ENCODE data around the gene PRDX2. TPM values are rescaled to one million over a fixed set of nuclear protein-coding genes. Genes with fewer than 3 reads are reported as not detected.

Gene PRDX2
- polyA plus RNA-seq, 3 donors: 40.0 to 71.5 (median 46.7) TPM

GRCh38 chr19:12836529-12836863 lies 34.9 kb upstream of the PRDX2 start:
- no peak overlapping the region for H3K4me2 ChIP-seq (replicated peaks; ENCODE audit: extremely low read depth, low read length, poor library complexity, severe bottlenecking)
- peaks cover 74 to 96% of the 10 kb centered on the region in 2 donors for H3K27me3 ChIP-seq (ENCODE audit: control insufficient read depth in 2 of 2, insufficient read depth in 2 of 2, low read length in 2 of 2)
- Mint-ChIP-seq H3K9me3 (peaks cover 5 to 52% (median 38%) of the 10 kb centered on the region in 7 donors), H3K4me3 (peak overlapping the region in 1 of 2 donors; percentile 82), H3K36me3 (peaks cover 14 to 17% of the 10 kb centered on the region in 2 donors), H3K27ac (no peak overlapping the region), H3K27me3 (ENCODE audit: low read depth in 3 of 3) (peaks cover 89 to 92% (median 91%) of the 10 kb centered on the region in 3 donors), H3K4me1 (peaks cover 36% of the 10 kb centered on the region)
- DNase-seq: no peak
- WGBS (ENCODE audit: insufficient coverage): 10% methylated on average over 4 of the region's 6 CpGs
- H3K27ac ChIP-seq (ENCODE audit: low read depth in 1 of 2, low read length in 2 of 2): no peak overlapping the region
- H4K20me1 ChIP-seq (ENCODE audit: insufficient read depth, low read length): no peaks in the 10 kb centered on the region
- no peaks in the 10 kb centered on the region for H3K36me3 ChIP-seq (replicated peaks in 1 of 2; ENCODE audit: control insufficient read depth in 1 of 2, insufficient read depth in 2 of 2, low read length in 2 of 2)
- H3K9me3 ChIP-seq (replicated peaks in 1 of 2; ENCODE audit: control insufficient read depth in 1 of 2, insufficient read depth in 1 of 2, low read length in 2 of 2): peaks cover 13 to 66% of the 10 kb centered on the region in 2 donors
- no peaks in the 10 kb centered on the region for H3K79me2 ChIP-seq (ENCODE audit: insufficient read depth, low read length)
- no peak overlapping the region for H3K4me3 ChIP-seq (replicated peaks in 1 of 3; ENCODE audit: low read depth in 2 of 3, low read length in 3 of 3)
- H3K4me1 ChIP-seq (ENCODE audit: control insufficient read depth in 1 of 2, insufficient read depth in 2 of 2, low read length in 2 of 2): peaks cover 18 to 42% of the 10 kb centered on the region in 2 donors
- H3K9ac ChIP-seq (ENCODE audit: insufficient read depth, low read length, poor library complexity, severe bottlenecking): no peak overlapping the region
- no peak overlapping the region for H2AFZ ChIP-seq (ENCODE audit: insufficient read depth, low read depth, low read length, poor library complexity, severe bottlenecking)
- intact Hi-C loops (cut with micrococcal nuclease): no loop called here
- TF ChIP-seq CTCF (IDR thresholded peaks at IDR 0.05): no peak

GRCh38 chr19:12834976-12835757 lies 33.6 kb upstream of the PRDX2 start:
- no peak for TF ChIP-seq CTCF (IDR thresholded peaks at IDR 0.05)
- Histone ChIP-seq H3K9ac (ENCODE audit: insufficient read depth, low read length, poor library complexity, severe bottlenecking) (no peak overlapping the region), H4K20me1 (ENCODE audit: insufficient read depth, low read length) (no peaks in the 10 kb centered on the region), H3K9me3 (replicated peaks in 1 of 2; ENCODE audit: control insufficient read depth in 1 of 2, insufficient read depth in 1 of 2, low read length in 2 of 2) (peaks cover 8 to 57% of the 10 kb centered on the region in 2 donors), H3K27ac (ENCODE audit: low read depth in 1 of 2, low read length in 2 of 2) (no peak overlapping the region), H3K36me3 (replicated peaks in 1 of 2; ENCODE audit: control insufficient read depth in 1 of 2, insufficient read depth in 2 of 2, low read length in 2 of 2) (no peaks in the 10 kb centered on the region), H3K4me1 (ENCODE audit: control insufficient read depth in 1 of 2, insufficient read depth in 2 of 2, low read length in 2 of 2) (peaks cover 10 to 30% of the 10 kb centered on the region in 2 donors), H3K4me3 (replicated peaks in 1 of 3; ENCODE audit: low read depth in 2 of 3, low read length in 3 of 3) (no peak overlapping the region), H3K79me2 (ENCODE audit: insufficient read depth, low read length) (no peaks in the 10 kb centered on the region), H3K4me2 (replicated peaks; ENCODE audit: extremely low read depth, low read length, poor library complexity, severe bottlenecking) (no peak overlapping the region), H2AFZ (ENCODE audit: insufficient read depth, low read depth, low read length, poor library complexity, severe bottlenecking) (no peak overlapping the region), H3K27me3 (ENCODE audit: control insufficient read depth in 2 of 2, insufficient read depth in 2 of 2, low read length in 2 of 2) (peaks cover 68 to 94% of the 10 kb centered on the region in 2 donors)
- DNase-seq: no peak
- 16% methylated on average over 31 of the region's 39 CpGs for WGBS (ENCODE audit: insufficient coverage)
- Mint-ChIP-seq H3K4me1 (peaks cover 23% of the 10 kb centered on the region), H3K36me3 (peaks cover 10 to 15% of the 10 kb centered on the region in 2 donors), H3K4me3 (peak overlapping the region in 1 of 2 donors; percentile 82), H3K9me3 (peaks cover 1 to 40% (median 29%) of the 10 kb centered on the region in 7 donors), H3K27me3 (ENCODE audit: low read depth in 3 of 3) (peaks cover 84 to 91% (median 88%) of the 10 kb centered on the region in 3 donors), H3K27ac (no peak overlapping the region)
- intact Hi-C loops (cut with micrococcal nuclease): no loop called here

Data from CD14-positive monocyte (primary cell).